ENCODE data around the gene WDR86.

The WDR86 gene

DNA sequence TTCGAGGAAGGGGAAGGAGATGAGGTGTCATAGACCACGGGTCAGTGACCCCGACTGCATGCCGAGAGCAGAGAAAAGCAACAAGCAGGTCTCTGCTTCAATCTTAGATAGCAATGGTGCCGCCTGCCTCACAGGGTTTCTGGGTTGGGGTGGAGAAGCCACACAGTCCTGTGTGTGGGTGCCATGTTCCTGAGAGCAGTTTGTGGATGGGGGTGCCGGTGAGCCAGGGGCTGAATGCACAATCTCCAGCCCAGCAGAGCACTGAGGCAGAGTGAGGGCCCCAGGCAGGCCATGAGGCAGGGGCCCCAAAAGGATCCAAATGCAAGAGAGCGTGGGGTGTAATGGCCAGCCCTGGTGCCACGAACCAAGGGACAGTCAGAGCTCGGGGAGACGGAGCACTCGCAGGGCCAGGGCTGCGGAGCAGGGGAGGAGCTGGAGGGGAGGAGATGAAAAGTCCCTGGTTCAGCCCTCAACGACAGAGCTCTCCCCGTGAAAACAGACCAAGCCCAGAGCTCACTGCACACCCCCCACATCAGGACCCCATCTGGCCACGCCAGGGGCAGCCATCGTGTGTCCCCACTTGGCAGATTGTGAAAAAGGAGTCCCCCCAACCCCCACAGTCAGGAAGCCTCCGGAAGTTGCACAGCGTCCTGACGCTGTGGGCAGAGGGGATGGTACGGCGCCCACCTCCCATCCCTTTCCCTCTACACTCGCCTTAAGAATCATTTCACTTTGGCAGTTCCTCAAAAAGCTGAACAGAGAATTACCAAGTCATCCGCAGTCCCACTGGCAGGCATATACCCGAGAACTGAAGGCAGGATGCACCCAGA lies 19.9 kb downstream of the WDR86 start:
- DNase-seq, result no peak

DNA sequence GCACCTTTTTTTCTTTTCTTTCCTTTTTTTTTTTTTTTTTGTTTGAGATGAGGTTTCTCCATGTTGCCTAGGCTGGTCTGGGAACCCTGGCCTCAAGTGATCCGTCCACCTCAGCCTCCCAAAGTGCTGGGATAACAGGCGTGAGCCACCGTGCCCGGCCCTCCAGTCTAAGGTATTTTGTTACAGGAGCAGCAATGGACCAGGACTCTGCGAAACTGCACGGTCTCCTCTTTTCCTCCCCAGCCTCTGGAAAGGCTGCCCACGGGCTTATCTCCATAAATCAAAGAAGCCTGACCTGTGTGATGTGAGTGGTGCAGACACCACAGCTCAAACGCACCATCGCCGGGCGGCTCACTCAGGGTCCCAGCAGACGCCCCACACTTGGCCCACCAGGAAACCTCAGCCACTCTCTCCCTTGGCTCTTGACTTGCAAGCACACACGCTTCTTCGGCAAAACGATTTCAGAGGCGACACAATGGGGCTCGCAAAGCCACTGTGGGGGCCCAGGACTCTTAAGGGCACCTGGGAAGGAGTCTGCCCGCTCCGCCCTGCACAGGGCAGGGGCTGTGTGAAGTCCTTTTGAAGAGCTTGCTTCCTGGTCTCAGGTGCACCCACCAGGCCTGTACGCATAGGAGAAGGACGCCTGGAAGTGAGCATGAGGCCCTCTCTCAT lies 20.6 kb downstream of the WDR86 start:
- no peak for DNase-seq

DNA sequence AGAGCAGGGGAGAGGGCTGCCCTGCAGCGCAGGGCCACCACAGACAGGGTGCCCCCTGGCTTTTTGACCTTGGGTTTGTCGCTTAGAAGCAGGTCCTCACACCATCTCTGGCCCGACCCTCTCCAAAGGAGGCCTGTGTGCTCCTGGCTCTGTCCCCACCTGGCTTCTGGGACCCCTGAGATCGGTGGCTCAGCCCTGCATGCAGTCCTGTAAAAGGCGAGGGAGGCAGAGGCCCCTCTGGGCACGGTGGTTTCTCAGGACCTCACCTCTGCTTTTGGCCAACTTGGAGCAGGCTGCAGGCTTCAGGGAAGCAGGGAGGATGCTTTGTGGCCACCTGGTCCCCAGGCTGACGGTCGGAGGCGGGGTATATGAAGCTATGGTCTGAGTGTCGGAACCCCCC lies 21.4 kb downstream of the WDR86 start:
- no peak for DNase-seq

DNA sequence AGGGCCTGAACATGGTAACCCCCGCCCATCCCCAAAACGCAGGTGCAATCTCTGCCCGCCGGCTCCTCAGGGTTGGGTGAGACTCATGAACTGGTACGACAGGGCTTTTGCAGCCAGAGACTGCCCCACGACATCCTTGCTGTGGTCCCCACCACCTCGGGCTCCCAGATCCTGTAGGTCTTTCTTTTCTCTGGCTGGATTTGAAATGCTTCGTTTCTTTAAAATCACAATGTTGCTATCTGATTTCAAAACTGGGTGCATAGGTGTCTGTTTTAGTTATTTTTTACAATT lies 21.9 kb downstream of the WDR86 start:
- DNase-seq, result no peak

DNA sequence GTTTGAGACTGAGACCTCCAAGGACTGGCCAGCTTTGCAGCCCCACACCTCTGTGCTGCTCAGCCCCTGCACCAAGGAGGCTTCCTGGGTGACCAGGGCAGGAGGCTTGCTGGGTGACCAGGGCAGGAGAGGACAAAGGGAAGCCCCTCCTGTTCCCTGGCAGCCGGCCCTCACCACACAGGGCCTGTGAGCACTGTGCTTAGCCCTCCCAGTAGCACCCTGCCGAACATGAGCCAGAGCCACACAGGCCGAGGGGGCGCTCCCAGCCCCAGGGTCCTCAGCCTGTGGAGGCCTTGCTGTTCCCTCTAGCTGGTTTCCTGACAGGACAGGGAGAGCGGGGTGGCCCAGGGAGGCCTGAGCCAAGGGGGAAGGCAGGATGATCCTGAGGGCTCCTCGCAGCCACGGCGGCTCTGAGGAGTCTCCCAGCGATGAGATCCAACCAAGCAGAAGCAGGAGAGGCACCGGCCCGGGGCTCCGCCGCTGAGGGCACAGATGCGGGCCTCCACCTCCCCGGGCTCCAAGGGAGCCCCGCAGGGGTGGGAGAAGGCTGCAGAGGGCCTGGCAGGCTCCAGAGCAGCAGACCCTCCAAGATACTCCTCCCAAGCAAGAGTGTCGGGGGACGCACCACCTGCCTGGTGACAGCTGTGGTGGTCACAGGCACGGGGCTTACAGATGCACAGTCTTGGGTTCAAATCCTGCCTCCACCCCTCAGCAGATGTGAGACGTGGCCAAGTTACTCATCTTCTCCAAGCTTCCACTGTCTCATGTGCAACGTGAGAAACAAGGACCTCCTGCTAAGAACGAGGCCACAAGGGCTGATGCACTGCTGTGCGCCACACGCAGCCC lies 22.5 kb downstream of the WDR86 start:
- no peak for DNase-seq

DNA sequence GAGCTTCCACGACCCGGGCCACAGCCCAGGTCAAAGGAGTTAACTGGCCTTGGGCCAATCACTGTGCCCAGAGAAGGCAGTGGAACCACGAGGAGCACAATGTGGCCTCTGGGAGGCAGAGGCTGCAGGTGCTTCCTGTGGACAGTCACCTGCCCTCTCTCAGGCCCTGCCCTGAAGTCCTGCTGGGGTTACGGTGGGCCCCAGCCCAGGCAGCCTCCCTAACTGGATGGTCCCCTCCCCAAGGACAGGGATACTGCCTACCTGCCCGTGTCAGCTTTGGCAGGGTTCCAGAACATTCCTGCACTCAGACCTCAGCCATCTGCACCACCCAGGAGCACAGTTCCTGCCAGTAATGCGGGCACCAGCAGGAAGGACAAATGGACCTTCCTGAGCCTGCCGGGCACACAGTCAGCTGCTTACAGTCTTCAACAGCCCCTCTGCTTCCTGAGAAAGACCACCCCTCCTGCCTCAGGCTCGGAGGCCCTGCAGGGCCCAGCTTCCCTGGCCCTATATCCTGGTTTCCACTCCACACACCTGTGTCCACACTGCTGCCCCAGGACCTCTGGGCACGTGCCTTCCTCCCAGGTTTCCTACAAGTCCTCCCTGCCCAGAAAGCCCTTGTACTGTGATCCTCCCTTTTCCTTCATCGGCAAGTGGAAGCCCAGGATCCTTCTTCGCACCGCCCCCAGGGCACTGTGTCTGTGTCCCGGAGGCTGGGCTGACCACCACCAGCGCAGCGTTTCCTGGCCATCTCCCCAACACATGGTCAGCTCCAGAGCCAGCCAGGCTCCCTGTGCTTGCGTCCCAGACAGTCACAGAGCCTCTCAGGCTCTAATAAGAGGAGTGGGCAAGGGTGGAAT lies 23.3 kb downstream of the WDR86 start:
- no peak for DNase-seq

DNA sequence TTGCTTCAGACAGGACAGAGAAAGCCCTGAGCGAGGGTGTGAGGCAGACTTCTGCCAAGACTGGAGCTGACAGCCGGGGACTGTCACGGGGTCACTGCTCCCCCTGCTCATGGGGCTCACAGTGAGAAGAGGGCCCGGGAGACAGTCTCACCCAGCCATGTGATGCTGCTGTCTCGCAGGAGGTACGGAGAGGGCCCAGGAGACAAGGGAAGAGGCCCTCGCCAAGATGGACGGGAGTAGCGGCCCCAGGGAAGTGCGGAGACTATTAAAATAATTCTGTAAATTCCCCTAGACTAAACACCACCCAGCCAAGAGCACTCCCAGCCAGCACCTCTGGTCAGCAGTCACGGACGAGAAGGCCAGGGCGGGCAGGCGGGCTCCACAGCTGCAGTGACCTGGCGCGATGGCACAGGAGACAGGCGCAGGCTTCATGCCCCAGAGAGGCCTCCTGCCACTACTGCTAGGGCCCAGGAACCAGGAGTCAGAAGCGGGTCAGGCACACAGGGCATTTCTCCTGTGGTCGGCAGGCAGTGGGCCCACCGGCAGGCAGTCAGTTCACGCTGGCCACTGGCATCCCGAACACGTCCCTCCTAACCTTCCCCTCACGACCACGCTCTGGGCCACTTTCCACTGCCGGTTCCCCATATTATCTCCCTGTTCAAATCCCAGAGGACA lies 24.1 kb downstream of the WDR86 start:
- DNase-seq, result no peak

DNA sequence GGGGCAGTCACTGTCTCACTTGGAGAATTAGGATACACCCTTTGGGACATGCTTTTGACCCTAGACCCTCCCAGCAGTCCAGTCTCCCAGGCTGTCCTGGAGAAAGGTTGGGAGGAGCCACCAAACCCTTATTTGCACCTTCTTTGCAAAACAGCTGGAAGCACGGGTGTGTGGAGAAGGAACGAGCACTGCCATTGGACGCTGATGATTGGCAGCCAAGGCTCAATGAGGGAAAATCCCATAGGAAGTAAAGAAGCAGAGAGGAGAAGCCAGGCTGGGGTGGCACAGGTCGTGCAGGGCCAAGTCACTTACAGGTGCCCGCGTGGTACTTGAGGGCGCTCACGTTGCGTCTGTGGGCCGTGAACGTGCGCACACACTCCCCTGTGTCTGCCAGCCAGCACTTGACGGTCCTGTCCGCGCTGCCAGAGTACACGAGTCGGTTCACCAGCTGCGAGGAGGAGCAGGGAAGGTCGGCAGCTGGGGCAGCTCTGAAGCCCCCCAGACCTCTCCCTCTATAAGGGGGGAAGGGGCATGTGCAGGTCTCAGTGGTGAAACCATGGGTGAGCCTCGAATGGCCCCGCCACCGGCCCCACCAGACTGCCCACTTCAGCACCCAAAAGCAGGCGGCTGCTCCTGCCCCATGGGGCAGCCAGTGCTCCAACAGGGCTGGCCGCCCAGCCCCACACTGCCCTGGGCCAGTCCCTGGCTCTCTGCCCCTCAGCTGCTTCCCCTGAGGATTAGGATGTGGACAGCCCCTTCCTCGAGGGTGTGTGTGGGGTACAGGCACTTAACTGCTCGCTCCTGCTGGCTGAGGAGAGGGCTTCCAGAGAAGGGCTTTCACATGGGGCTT lies 24.8 kb downstream of the WDR86 start:
- DNase-seq, result no peak

DNA sequence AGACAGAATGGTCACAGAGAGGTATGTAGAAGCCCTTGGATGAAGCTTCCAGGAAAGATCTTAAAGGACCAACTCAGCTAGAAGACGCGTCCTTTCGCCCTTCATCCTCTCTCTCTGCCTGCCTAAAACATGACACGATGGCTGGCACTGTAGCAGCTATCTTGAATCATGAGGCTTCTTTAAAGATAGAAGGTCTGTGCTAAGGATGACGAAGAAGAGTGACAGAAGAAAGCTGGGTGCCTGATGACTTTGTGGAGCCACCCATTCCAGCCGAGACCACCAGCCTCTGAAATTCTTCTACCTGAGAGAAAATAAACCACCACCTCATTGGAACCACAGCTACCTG lies 25.5 kb downstream of the WDR86 start:
- DNase-seq, result no peak

DNA sequence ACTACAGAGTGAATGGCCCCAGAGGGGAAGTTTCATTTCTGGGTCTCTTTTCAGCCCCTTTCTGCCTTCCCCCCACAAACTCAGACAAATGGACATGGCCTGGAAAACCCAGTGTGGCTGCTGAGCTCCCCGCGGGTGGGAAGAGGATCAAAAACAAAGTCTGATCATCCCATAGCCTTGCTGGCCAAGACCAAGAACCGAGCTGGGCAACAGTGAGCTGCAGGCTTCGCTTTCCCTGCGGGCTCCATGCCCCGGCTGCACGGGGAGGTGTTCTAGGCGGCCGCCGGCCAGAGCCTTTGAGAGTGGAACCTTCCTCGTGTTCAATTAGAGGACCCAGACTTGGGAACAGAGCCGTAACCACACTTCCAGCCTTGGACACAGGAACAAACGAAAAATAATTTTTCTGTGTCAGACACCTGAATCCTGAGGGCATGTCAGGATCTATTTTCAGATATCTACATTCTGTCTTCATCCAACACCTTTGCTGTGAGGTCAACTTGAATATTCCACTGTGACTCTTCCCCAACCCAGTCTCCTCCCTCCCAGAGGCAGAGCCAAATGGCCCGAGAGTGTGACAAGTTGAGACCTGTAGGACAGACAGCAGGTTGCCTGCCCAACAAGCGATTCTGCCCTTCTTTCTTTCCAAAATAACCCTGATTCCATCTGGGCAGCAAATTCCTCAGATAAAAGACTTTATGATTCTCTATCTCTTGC lies 26.0 kb downstream of the WDR86 start:
- no peak for DNase-seq

- DNase-seq, result peak; percentile 25
These were observed 27.6 kb downstream of the WDR86 start for GRCh38 chr7:151382079-151382885.

- DNase-seq, result peak; percentile 37
These were observed 28.3 kb downstream of the WDR86 start for GRCh38 chr7:151381348-151382078.

DNA sequence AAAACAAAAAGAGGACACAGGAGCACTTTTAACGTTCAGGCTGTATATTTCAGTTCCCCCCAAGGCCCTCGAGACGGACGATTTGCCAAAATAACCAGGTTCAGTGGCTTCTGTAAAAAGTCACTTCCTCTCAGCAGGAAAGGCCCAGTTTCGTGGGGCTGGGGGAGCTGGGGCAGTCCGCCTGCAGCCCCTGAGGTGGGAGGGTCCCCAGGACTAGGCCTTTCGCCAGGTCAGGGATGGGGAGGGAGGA lies 28.8 kb downstream of the WDR86 start:
- no peak for DNase-seq

- DNase-seq, result no peak
These were observed 29.4 kb downstream of the WDR86 start for GRCh38 chr7:151380199-151381097.

DNA sequence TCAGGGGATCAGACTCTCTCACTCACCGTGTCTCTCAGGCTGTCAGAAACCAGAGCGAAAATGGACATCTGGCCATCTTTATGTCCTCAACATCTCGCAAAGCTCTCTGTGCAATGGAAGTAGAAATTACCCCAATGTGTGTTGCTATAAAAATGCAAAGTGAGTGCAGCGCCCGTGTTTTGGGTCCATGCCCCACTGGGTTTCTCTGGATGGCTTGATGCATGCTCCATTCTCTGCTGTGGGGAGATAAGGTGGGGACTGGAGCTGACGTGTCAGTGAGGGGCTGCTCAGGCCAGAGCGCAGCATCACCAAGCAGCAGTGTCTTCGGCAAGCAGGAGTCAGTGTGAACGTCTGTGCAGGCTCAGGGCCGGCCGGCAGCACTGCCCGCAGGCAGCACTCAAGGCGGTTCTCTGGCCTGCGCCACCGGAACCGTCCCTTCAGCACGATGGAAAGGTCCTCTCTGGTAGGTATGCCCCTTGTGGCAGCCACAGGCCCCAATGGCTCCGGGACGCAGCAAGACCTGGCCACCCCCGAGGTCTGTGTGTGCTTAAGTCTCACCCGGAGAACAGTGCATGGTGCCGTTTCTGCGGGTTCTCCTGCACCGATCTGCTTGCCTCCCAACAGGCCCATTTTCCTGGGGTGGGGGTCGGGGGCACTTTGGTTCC lies 30.2 kb downstream of the WDR86 start:
- DNase-seq, result no peak

DNA sequence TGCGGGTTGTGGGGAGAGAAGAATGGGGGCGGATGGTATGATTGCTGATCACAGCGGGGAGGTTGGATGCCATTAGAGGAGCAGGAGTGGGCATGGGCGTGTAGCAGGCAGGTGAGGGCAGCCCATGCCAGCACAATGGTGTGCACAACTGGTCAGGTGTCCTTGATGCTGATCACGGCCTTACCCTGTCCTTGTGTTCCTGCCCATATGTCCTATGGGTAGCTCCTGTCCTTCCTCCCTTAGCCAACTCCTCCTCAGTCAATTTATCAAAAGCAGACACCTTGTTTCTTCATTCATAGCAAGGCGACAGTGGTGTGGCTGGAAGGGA lies 30.7 kb downstream of the WDR86 start:
- DNase-seq, result no peak

DNA sequence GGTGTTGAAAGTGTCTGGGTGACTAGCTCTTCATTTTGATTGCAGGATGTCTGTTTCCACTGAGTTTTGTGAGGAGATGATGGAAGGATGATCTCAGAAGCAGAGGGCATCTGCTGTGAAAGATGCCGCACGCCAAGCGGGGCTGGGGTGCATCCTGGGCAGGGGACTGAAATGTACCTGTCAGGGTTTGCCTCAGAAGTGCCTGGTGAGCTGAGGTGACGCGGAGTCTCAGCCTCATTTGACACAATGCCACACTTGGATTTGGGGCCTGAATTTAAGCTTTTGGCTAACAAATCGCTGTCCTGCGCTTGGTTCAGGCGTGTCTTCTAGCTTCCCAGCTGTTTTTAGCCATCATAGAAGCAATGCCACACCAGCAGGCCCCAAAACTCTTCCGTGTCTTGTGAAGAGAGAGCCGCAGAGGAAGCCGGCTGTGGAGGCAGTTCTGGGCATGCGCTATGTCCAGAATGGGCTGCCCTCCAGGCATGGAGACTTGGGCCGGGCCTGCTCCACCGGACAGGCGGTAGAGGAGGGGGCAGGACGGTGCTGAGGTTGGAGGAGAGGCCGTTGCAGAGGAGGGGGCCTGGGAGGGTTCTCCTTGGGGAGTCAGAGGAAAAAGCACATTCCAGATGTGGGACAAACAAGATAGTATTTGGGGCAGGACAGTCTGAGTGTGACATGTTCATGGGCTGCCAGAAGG lies 31.2 kb downstream of the WDR86 start:
- DNase-seq, result no peak
